GM21619 (cell line): ENCODE measurements around the gene PRMT3.
A peak's percentile ranks its signal among the peaks of the same experiment; 100 is the strongest.
"Not testable (repeated sequence)": the region's sequence is repeated elsewhere in the genome, so short reads cannot be mapped to it uniquely, and the experiment has no call there.

Source experiments
- ATAC-seq: cut with Tn5 transposase; IDR thresholded peaks from one replicate; pipeline ENCODE4 v1.9.1; 2021; ENCODE audit not compliant: unreplicated experiment

The PRMT3 gene

GRCh38 chr11:20453657-20454316, 66.3 kb downstream of the PRMT3 start:
- ATAC-seq: no peak

- no peak for ATAC-seq
Measured at GRCh38 chr11:20457001-20457799, 69.7 kb downstream of the PRMT3 start.

- no peak for ATAC-seq
Measured at GRCh38 chr11:20457934-20458680, 70.6 kb downstream of the PRMT3 start.

GRCh38 chr11:20458905-20459632, 71.6 kb downstream of the PRMT3 start:
- ATAC-seq: no peak

- ATAC-seq: no peak
Measured at GRCh38 chr11:20459865-20460264, 72.3 kb downstream of the PRMT3 start.

GRCh38 chr11:20464518-20464917, 77.0 kb downstream of the PRMT3 start:
- no peak for ATAC-seq

- ATAC-seq: no peak
Measured at GRCh38 chr11:20467487-20468185, 80.1 kb downstream of the PRMT3 start.

- ATAC-seq: no peak
Measured at GRCh38 chr11:20470348-20470747, 82.8 kb downstream of the PRMT3 start.

- ATAC-seq: not testable (repeated sequence)
Measured at GRCh38 chr11:20471929-20472328, 84.4 kb downstream of the PRMT3 start.

GRCh38 chr11:20474176-20474881, 86.8 kb downstream of the PRMT3 start:
- ATAC-seq: no peak

- ATAC-seq: no peak
Measured at GRCh38 chr11:20474882-20475517, 87.5 kb downstream of the PRMT3 start.

- ATAC-seq: no peak
Measured at GRCh38 chr11:20477418-20478090, 90.0 kb downstream of the PRMT3 start.

- ATAC-seq: no peak
Measured at GRCh38 chr11:20479513-20479912, 92.0 kb downstream of the PRMT3 start.

- no peak for ATAC-seq
Measured at GRCh38 chr11:20483931-20484330, 96.4 kb downstream of the PRMT3 start.

GRCh38 chr11:20484416-20484815, 96.9 kb downstream of the PRMT3 start:
- not testable (repeated sequence) for ATAC-seq

- no peak for ATAC-seq
Measured at GRCh38 chr11:20488352-20488751, 100.8 kb downstream of the PRMT3 start.

- peak; percentile 69 for ATAC-seq
Measured at GRCh38 chr11:20489948-20490347, 102.4 kb downstream of the PRMT3 start.

GRCh38 chr11:20493340-20493739, 105.8 kb downstream of the PRMT3 start:
- ATAC-seq: no peak
